Osteoblast (primary cell): ENCODE results near the gene CYP4F12. TPM values are rescaled to one million over a fixed set of nuclear protein-coding genes. Genes with fewer than 3 reads are reported as not detected.
"Not testable (repeated sequence)": the region's sequence is repeated elsewhere in the genome, so short reads cannot be mapped to it uniquely, and the experiment has no call there.

Experiments used
- DNase-seq: peaks from one replicate; pipeline ENCODE4 v3.0.0; 2011; ENCODE audit warnings: low spot score, mixed read lengths; ENCODE audit not compliant: insufficient read length; ENCODE audit errors: missing footprints
- H2AFZ ChIP-seq: 2 replicates; pipeline ENCODE4 v1.6.0; 2011; ENCODE audit warnings: mild to moderate bottlenecking, low read length
- H3K27ac ChIP-seq: 2 replicates; pipeline ENCODE4 v1.5.1; 2011; ENCODE audit warnings: mild to moderate bottlenecking, low read depth, low read length, moderate library complexity
- H3K27me3 ChIP-seq: 2 replicates; pipeline ENCODE4 v1.6.0; 2012; ENCODE audit warnings: mild to moderate bottlenecking, control low read depth, inconsistent platforms, low read length, moderate library complexity; ENCODE audit not compliant: insufficient read depth
- H3K36me3 ChIP-seq: 2 replicates; pipeline ENCODE4 v1.5.1; 2011; ENCODE audit warnings: mild to moderate bottlenecking, low read length, control low read depth, moderate library complexity; ENCODE audit not compliant: insufficient read depth
- H3K4me1 ChIP-seq: 2 replicates; pipeline ENCODE4 v1.5.1; 2011; ENCODE audit warnings: mild to moderate bottlenecking, low read length, control low read depth, moderate library complexity; ENCODE audit not compliant: insufficient read depth
- H3K4me2 ChIP-seq: 2 replicates; pipeline ENCODE4 v1.6.0; 2011; ENCODE audit warnings: mild to moderate bottlenecking, low read length; ENCODE audit not compliant: insufficient read depth
- H3K4me3 ChIP-seq: fragments of 200-600 bp; sonication (generic); 3 replicates; pipeline ENCODE4 v1.5.1; 2012; ENCODE audit warnings: mild to moderate bottlenecking, low read length, inconsistent platforms; ENCODE audit not compliant: insufficient read depth
- H3K79me2 ChIP-seq: 2 replicates; pipeline ENCODE4 v1.6.0; 2012; ENCODE audit warnings: mild to moderate bottlenecking, low read length, control low read depth, inconsistent platforms; ENCODE audit not compliant: insufficient read depth
- H3K9me3 ChIP-seq: 2 replicates; pipeline ENCODE4 v1.5.1; 2011; ENCODE audit warnings: low read depth, low read length, control low read depth
- H4K20me1 ChIP-seq: 2 replicates; pipeline ENCODE4 v1.6.0; 2012; ENCODE audit warnings: mild to moderate bottlenecking, low read length, control low read depth; ENCODE audit not compliant: insufficient read depth
- CTCF ChIP-seq: IDR thresholded peaks from 2 replicates; pipeline ENCODE4 v1.5.1; 2011; ENCODE audit warnings: mild to moderate bottlenecking, low read depth, low read length, moderate library complexity; ENCODE audit errors: extremely low read depth
- total RNA-seq: library from RNA; depleted of rRNA; stranded (reverse); fragments of >200 nt; gene quantifications from 2 replicates; pipeline ENCODE4 v1.2.3, GENCODE V29; 2012

The CYP4F12 gene
- total RNA-seq, 1 donor, result not detected

- Histone ChIP-seq H3K4me2 (no peak overlapping the region), H3K4me3 (no peak overlapping the region), H3K27ac (no peak overlapping the region), H2AFZ (no peak overlapping the region), H3K4me1 (no peaks in the 10 kb centered on the region), H3K79me2 (no peaks in the 10 kb centered on the region), H3K36me3 (no peaks in the 10 kb centered on the region), H3K27me3 (no peaks in the 10 kb centered on the region), H3K9me3 (no peaks in the 10 kb centered on the region), H4K20me1 (no peaks in the 10 kb centered on the region)
- DNase-seq, result no peak
- TF ChIP-seq CTCF, result no peak
Observed at GRCh38 chr19:15679089-15679488, 6.2 kb downstream of the CYP4F12 start.

GRCh38 chr19:15679865-15680264 is 7.0 kb downstream of the CYP4F12 start:
- H3K4me1 ChIP-seq, H4K20me1 ChIP-seq, DNase-seq, H3K79me2 ChIP-seq, H3K4me2 ChIP-seq, H3K9me3 ChIP-seq, H3K27ac ChIP-seq, H3K27me3 ChIP-seq, H3K36me3 ChIP-seq, H3K4me3 ChIP-seq, H2AFZ ChIP-seq: not testable (repeated sequence)

GRCh38 chr19:15680478-15681322 is 7.8 kb downstream of the CYP4F12 start:
- TF ChIP-seq CTCF, result no peak
- Histone ChIP-seq H3K4me2 (no peak overlapping the region), H2AFZ (no peak overlapping the region)

GRCh38 chr19:15683411-15683810 is 10.5 kb downstream of the CYP4F12 start:
- no peaks in the 10 kb centered on the region for H3K4me1 ChIP-seq
- no peaks in the 10 kb centered on the region for H3K9me3 ChIP-seq
- no peaks in the 10 kb centered on the region for H3K36me3 ChIP-seq
- TF ChIP-seq CTCF, result no peak
- no peak overlapping the region for H3K4me2 ChIP-seq
- no peak overlapping the region for H2AFZ ChIP-seq
- no peak for DNase-seq
- H3K79me2 ChIP-seq, result no peaks in the 10 kb centered on the region
- no peaks in the 10 kb centered on the region for H3K27me3 ChIP-seq
- H3K4me3 ChIP-seq, result no peak overlapping the region
- H3K27ac ChIP-seq, result no peak overlapping the region
- H4K20me1 ChIP-seq, result no peaks in the 10 kb centered on the region

More at GRCh38 chr19:15680478-15681322, 7.8 kb downstream of the CYP4F12 start:
- Histone ChIP-seq H3K27me3 (no peaks in the 10 kb centered on the region), H3K27ac (no peak overlapping the region), H3K9me3 (no peaks in the 10 kb centered on the region), H3K36me3 (no peaks in the 10 kb centered on the region), H3K4me1 (no peaks in the 10 kb centered on the region), H4K20me1 (no peaks in the 10 kb centered on the region), H3K79me2 (no peaks in the 10 kb centered on the region), H3K4me3 (no peak overlapping the region)
- DNase-seq, result no peak
